GM21723 (cell line): ENCODE results near the gene CYP2F1.

ENCODE experiments used
- ATAC-seq: cut with Tn5 transposase; IDR thresholded peaks from one replicate; pipeline ENCODE4 v1.9.1; 2021; ENCODE audit warnings: mild to moderate bottlenecking, moderate library complexity; ENCODE audit not compliant: unreplicated experiment

The CYP2F1 gene

GRCh38 chr19:41175801-41176777 is 61.9 kb downstream of the CYP2F1 start:
- ATAC-seq, result no peak
